Pancreas (tissue), 10 donors: ENCODE results near the gene S100A7A. TPM values are rescaled to one million over a fixed set of nuclear protein-coding genes. Genes with fewer than 3 reads are reported as not detected.
"Not testable (repeated sequence)": the region's sequence is repeated elsewhere in the genome, so short reads cannot be mapped to it uniquely, and the experiment has no call there.

Experiments
- ATAC-seq, 4 donors: fragments of 200-7000 bp; cut with Tn5 transposase; one replicate each; pipeline versions ENCODE4 v1.8.0 to v1.9.1; 2020; ENCODE audit warnings: mild to moderate bottlenecking in 4 of 4, moderate library complexity in 4 of 4
- DNase-seq, 6 donors: peaks; one replicate each; pipeline ENCODE4 v3.0.0-alpha.2; 2020
- FAIRE-seq: peaks from 2 replicates; lab custom pipeline; 2012; peaks lifted over from hg19 to GRCh38; lab: Jason Lieb, UNC
- H3K27ac ChIP-seq, 4 donors: fragments of 200-600 bp; sonication (generic); 1 replicate in 3 of 4; 2 replicates in 1 of 4; pipeline versions ENCODE4 v1.5.0 to v1.8.0; 2020
- H3K27me3 ChIP-seq, 4 donors: fragments of 200-600 bp; one replicate each; pipeline ENCODE4 v1.8.0; 2021
- H3K36me3 ChIP-seq, 3 donors: fragments of 200-600 bp; sonication (generic) in 1 of 3; one replicate each; pipeline versions ENCODE4 v1.5.0 to v1.8.0; 2020 to 2021
- H3K4me1 ChIP-seq, 3 donors: fragments of 200-600 bp; one replicate each; pipeline ENCODE4 v1.8.0; 2021
- H3K4me3 ChIP-seq, 4 donors: fragments of 200-600 bp; sonication (generic) in 2 of 4; one replicate each; pipeline versions ENCODE4 v1.5.0 to v1.8.0; 2020 to 2021
- H3K9me3 ChIP-seq, 4 donors: fragments of 200-600 bp; one replicate each; pipeline ENCODE4 v1.8.0; 2021
- CTCF ChIP-seq, 4 donors: fragments of 200-600 bp; sonication (generic) in 3 of 4; IDR thresholded peaks; one replicate each; pipeline versions ENCODE4 v1.5.0 to v1.8.0; 2021; ENCODE audit warnings: antibody characterized with exemption in 4 of 4
- WGBS, 2 donors: extraction: QIAGEN DNeasy Blood & Tissue Kit; methylation state at CpG; one replicate each; pipeline ENCODE4 v1.1.7; 2013; 5-methylcytosine and 5-hydroxymethylcytosine counted together
- intact Hi-C, 3 donors: fragments of 100-400 bp; cut with DNase I; formaldehyde crosslinking; loops; one replicate each; pipeline versions ENCODE4 v1.11.1 to v1.14.2; 2022
- polyA plus RNA-seq, 2 donors: library from polyadenylated mRNA; stranded (reverse); fragments of 200-250 nt; gene quantifications; one replicate each; pipeline ENCODE4 v1.2.3, GENCODE V29; 2013
- total RNA-seq, 6 donors: library from RNA; stranded (reverse); fragmentation: NEBNext Ultra II Directional in 4 of 6; extraction: Animal tissue kit (Norgen Biotek cat#: 25700) in 4 of 6; gene quantifications; one replicate each; pipeline versions ENCODE4 v1.2.1 to v1.2.4, GENCODE V29; 2021 to 2023
- donor health status: healthy with polysubstance abuse.
- donor health status: DM: no; HTN: no; CAD: no; lungs with moderate emphysema.
- donor health status: DM: no; HTN: no; CAD: no.
- donor health status: control.
- donor health status: control.
- donor health status: Bipolar disorder and iron deficiency.
- donor health status: DM: yes; HTN: yes; CAD: no.
- donor health status: DM: no; HTN: no; CAD: no.
- donor health status: DM: no; HTN: no; CAD: no.
- donor health status: DM: yes; HTN: yes; CAD: no.

The S100A7A gene
- total and polyA plus RNA-seq, 8 donors = not detected

GRCh38 chr1:153459655-153460054 lies 43.3 kb downstream of the S100A7A start:
- intact Hi-C loops = no loop called here
- no peaks in the 10 kb centered on the region for H3K36me3 ChIP-seq
- no peaks in the 10 kb centered on the region for H3K4me1 ChIP-seq
- H3K27me3 ChIP-seq = no peaks in the 10 kb centered on the region
- H3K4me3 ChIP-seq = no peak overlapping the region
- H3K27ac ChIP-seq = no peak overlapping the region
- DNase-seq = no peak
- 67 to 69% methylated on average over 2 of the region's 2 CpGs for WGBS, 2 donors
- ATAC-seq = no peak
- FAIRE-seq = no peak
- no peak for TF ChIP-seq CTCF (IDR thresholded peaks at IDR 0.05)
- H3K9me3 ChIP-seq = no peaks in the 10 kb centered on the region

GRCh38 chr1:153460551-153460950 lies 44.2 kb downstream of the S100A7A start, which contains the start of gene S100A7:
TSS of gene S100A7 (minus strand) at chr1:153460651. CDS start at chr1:153459013, 1,638 bp downstream.
- WGBS, 2 donors = 70 to 79% methylated on average over 4 of the region's 4 CpGs
- Histone ChIP-seq H3K4me3 (no peak within 1 kb of the TSS), H3K27me3 (no peaks in the 10 kb centered on the region), H3K36me3 (no peaks in the 10 kb centered on the region), H3K9me3 (no peaks in the 10 kb centered on the region), H3K4me1 (no peaks in the 10 kb centered on the region), H3K27ac (no peak within 1 kb of the TSS)
- no peak for FAIRE-seq
- DNase-seq = no peak
- no peak for ATAC-seq
- no peak for TF ChIP-seq CTCF (IDR thresholded peaks at IDR 0.05)
- intact Hi-C loops = no loop called here

- H3K4me1 ChIP-seq, H3K36me3 ChIP-seq, H3K27ac ChIP-seq, DNase-seq, H3K4me3 ChIP-seq, H3K27me3 ChIP-seq, ATAC-seq, H3K9me3 ChIP-seq, FAIRE-seq, intact Hi-C loops: not testable (repeated sequence)
Observed at GRCh38 chr1:153462741-153463140, 46.4 kb downstream of the S100A7A start.

- DNase-seq (peak in 4 of 6 donors; percentile 27 to 83 (median 56)), ATAC-seq (peak; percentile 53 to 80 (median 72)), FAIRE-seq (no peak)
- Histone ChIP-seq H3K27ac (no peak overlapping the region), H3K36me3 (no peaks in the 10 kb centered on the region), H3K4me1 (no peaks in the 10 kb centered on the region), H3K9me3 (no peaks in the 10 kb centered on the region), H3K4me3 (no peak overlapping the region), H3K27me3 (no peaks in the 10 kb centered on the region)
- intact Hi-C loops = no loop called here
- 23 to 26% methylated on average over 23 of the region's 23 CpGs for whole genome bisulfite sequencing, 2 donors
- TF ChIP-seq CTCF (IDR thresholded peaks at IDR 0.05) = peak; percentile 42 to 77 (median 66)
Observed at GRCh38 chr1:153465811-153466636, 49.7 kb downstream of the S100A7A start.

GRCh38 chr1:153466908-153467307 lies 50.6 kb downstream of the S100A7A start:
- Histone ChIP-seq H3K27ac (no peak overlapping the region), H3K27me3 (no peaks in the 10 kb centered on the region), H3K4me3 (no peak overlapping the region), H3K9me3 (no peaks in the 10 kb centered on the region), H3K36me3 (no peaks in the 10 kb centered on the region), H3K4me1 (no peaks in the 10 kb centered on the region)
- WGBS, 2 donors = 42 to 45% methylated on average over 5 of the region's 5 CpGs
- intact Hi-C loops = no loop called here
- no peak for ATAC-seq
- no peak for TF ChIP-seq CTCF (IDR thresholded peaks at IDR 0.05)
- DNase-seq = no peak
- no peak for FAIRE-seq
